Measurements from ENCODE around the gene SMPX.

Gene SMPX

GRCh38 chrX:21757960-21758359 is at the start of gene SMPX:
SMPX (minus strand) TSS chrX:21758116; CDS start chrX:21754290, 3,826 bp downstream.
- Histone ChIP-seq H3K9me2 (replicated peaks; ENCODE audit: insufficient read depth, low read length) (no peaks in the 10 kb centered on the region), H4K20me1 (ENCODE audit: low read depth, low read length) (no peaks in the 10 kb centered on the region), H3K4me3 (ENCODE audit: insufficient read depth, low read length, poor library complexity, severe bottlenecking) (no peak within 1 kb of the TSS), H3K4me2 (ENCODE audit: low read depth, low read length, poor library complexity, severe bottlenecking) (no peak within 1 kb of the TSS), H3F3A (ENCODE audit: insufficient read depth) (no peaks in the 10 kb centered on the region), H3K9ac (ENCODE audit: low read length) (no peak within 1 kb of the TSS), H3K79me2 (ENCODE audit: insufficient read depth, low read length) (no peaks in the 10 kb centered on the region), H2AFZ (ENCODE audit: low read depth, low read length, severe bottlenecking) (no peak within 1 kb of the TSS), H3K27me3 (ENCODE audit: low read length) (no peaks in the 10 kb centered on the region), H3K9me3 (ENCODE audit: insufficient read depth, low read length) (no peaks in the 10 kb centered on the region), H3K36me3 (ENCODE audit: low read length) (no peaks in the 10 kb centered on the region), H3K27ac (ENCODE audit: low read depth, low read length) (no peak within 1 kb of the TSS)
- TF ChIP-seq EZH2phosphoT487 (conservative IDR thresholded peaks at IDR 0.05; ENCODE audit: low read length) (no peak), CTCF (IDR thresholded peaks at IDR 0.05; ENCODE audit: insufficient read depth, low read length, poor library complexity, severe bottlenecking) (no peak)

GRCh38 chrX:21806691-21807090 is 48.8 kb upstream of the SMPX start:
- no peak overlapping the region for H2AFZ ChIP-seq (ENCODE audit: low read depth, low read length, severe bottlenecking)
- no peaks in the 10 kb centered on the region for H3K27me3 ChIP-seq (ENCODE audit: low read length)
- no peaks in the 10 kb centered on the region for H3K79me2 ChIP-seq (ENCODE audit: insufficient read depth, low read length)
- no peak overlapping the region for H3K27ac ChIP-seq (ENCODE audit: low read depth, low read length)
- no peaks in the 10 kb centered on the region for H3K36me3 ChIP-seq (ENCODE audit: low read length)
- no peak overlapping the region for H3K4me2 ChIP-seq (ENCODE audit: low read depth, low read length, poor library complexity, severe bottlenecking)
- H3F3A ChIP-seq (ENCODE audit: insufficient read depth) = no peaks in the 10 kb centered on the region
- H3K9me2 ChIP-seq (replicated peaks; ENCODE audit: insufficient read depth, low read length) = no peaks in the 10 kb centered on the region
- no peak overlapping the region for H3K4me3 ChIP-seq (ENCODE audit: insufficient read depth, low read length, poor library complexity, severe bottlenecking)
- no peaks in the 10 kb centered on the region for H4K20me1 ChIP-seq (ENCODE audit: low read depth, low read length)
- no peaks in the 10 kb centered on the region for H3K9me3 ChIP-seq (ENCODE audit: insufficient read depth, low read length)
- TF ChIP-seq CTCF (IDR thresholded peaks at IDR 0.05; ENCODE audit: insufficient read depth, low read length, poor library complexity, severe bottlenecking) (no peak), EZH2phosphoT487 (conservative IDR thresholded peaks at IDR 0.05; ENCODE audit: low read length) (no peak)
- no peak overlapping the region for H3K9ac ChIP-seq (ENCODE audit: low read length)

GRCh38 chrX:21802839-21803238 is 44.9 kb upstream of the SMPX start:
- no peak overlapping the region for H3K9ac ChIP-seq (ENCODE audit: low read length)
- no peaks in the 10 kb centered on the region for H3K36me3 ChIP-seq (ENCODE audit: low read length)
- TF ChIP-seq EZH2phosphoT487 (conservative IDR thresholded peaks at IDR 0.05; ENCODE audit: low read length) = no peak
- TF ChIP-seq CTCF (IDR thresholded peaks at IDR 0.05; ENCODE audit: insufficient read depth, low read length, poor library complexity, severe bottlenecking) = no peak
- H4K20me1 ChIP-seq (ENCODE audit: low read depth, low read length) = no peaks in the 10 kb centered on the region
- no peak overlapping the region for H3K27ac ChIP-seq (ENCODE audit: low read depth, low read length)
- H3K9me3 ChIP-seq (ENCODE audit: insufficient read depth, low read length) = no peaks in the 10 kb centered on the region
- no peak overlapping the region for H2AFZ ChIP-seq (ENCODE audit: low read depth, low read length, severe bottlenecking)
- no peak overlapping the region for H3K4me3 ChIP-seq (ENCODE audit: insufficient read depth, low read length, poor library complexity, severe bottlenecking)
- H3K79me2 ChIP-seq (ENCODE audit: insufficient read depth, low read length) = no peaks in the 10 kb centered on the region
- H3K27me3 ChIP-seq (ENCODE audit: low read length) = no peaks in the 10 kb centered on the region
- H3F3A ChIP-seq (ENCODE audit: insufficient read depth) = no peaks in the 10 kb centered on the region
- no peak overlapping the region for H3K4me2 ChIP-seq (ENCODE audit: low read depth, low read length, poor library complexity, severe bottlenecking)
- H3K9me2 ChIP-seq (replicated peaks; ENCODE audit: insufficient read depth, low read length) = no peaks in the 10 kb centered on the region
